ENCODE measurements around the gene TRIM75.
"Not testable (repeated sequence)": the region's sequence is repeated elsewhere in the genome, so short reads cannot be mapped to it uniquely, and the experiment has no call there.

TRIM75 gene

GRCh38 chr4:165053645-165054044 lies at the start of gene TRIM75:
Gene TRIM75 (plus strand): TSS chr4:165053866. CDS start chr4:165059148, 5,282 bp downstream.
- H3K4me3 ChIP-seq (ENCODE audit: low read length), result no peak within 1 kb of the TSS
- no peaks in the 10 kb centered on the region for H3K27me3 ChIP-seq (ENCODE audit: insufficient read depth, low read length)
- no peaks in the 10 kb centered on the region for H3K36me3 ChIP-seq (ENCODE audit: insufficient read depth, low read length)
- H3K4me1 ChIP-seq (ENCODE audit: insufficient read depth, low read length), result no peaks in the 10 kb centered on the region
- no peak within 1 kb of the TSS for H2AFZ ChIP-seq (ENCODE audit: low read depth, low read length)
- H3K9me3 ChIP-seq (ENCODE audit: low read length), result no peaks in the 10 kb centered on the region

GRCh38 chr4:165005352-165005925 lies 48.2 kb upstream of the TRIM75 start:
- Histone ChIP-seq H3K4me3 (ENCODE audit: low read length) (no peak overlapping the region), H2AFZ (ENCODE audit: low read depth, low read length) (no peak overlapping the region), H3K4me1 (ENCODE audit: insufficient read depth, low read length) (peaks cover 2% of the 10 kb centered on the region), H3K36me3 (ENCODE audit: insufficient read depth, low read length) (no peaks in the 10 kb centered on the region), H3K9me3 (ENCODE audit: low read length) (no peaks in the 10 kb centered on the region), H3K27me3 (ENCODE audit: insufficient read depth, low read length) (peaks cover 4% of the 10 kb centered on the region)

GRCh38 chr4:165006456-165006855 lies 47.2 kb upstream of the TRIM75 start:
- H2AFZ ChIP-seq (ENCODE audit: low read depth, low read length), result no peak overlapping the region
- H3K4me1 ChIP-seq (ENCODE audit: insufficient read depth, low read length), result peaks cover 2% of the 10 kb centered on the region
- no peaks in the 10 kb centered on the region for H3K36me3 ChIP-seq (ENCODE audit: insufficient read depth, low read length)
- H3K27me3 ChIP-seq (ENCODE audit: insufficient read depth, low read length), result peaks cover 4% of the 10 kb centered on the region
- H3K9me3 ChIP-seq (ENCODE audit: low read length), result no peaks in the 10 kb centered on the region
- H3K4me3 ChIP-seq (ENCODE audit: low read length), result no peak overlapping the region

GRCh38 chr4:165006886-165007285 lies 46.8 kb upstream of the TRIM75 start:
- no peak overlapping the region for H3K4me3 ChIP-seq (ENCODE audit: low read length)
- H3K36me3 ChIP-seq (ENCODE audit: insufficient read depth, low read length), result no peaks in the 10 kb centered on the region
- peaks cover 4% of the 10 kb centered on the region for H3K27me3 ChIP-seq (ENCODE audit: insufficient read depth, low read length)
- H2AFZ ChIP-seq (ENCODE audit: low read depth, low read length), result no peak overlapping the region
- H3K4me1 ChIP-seq (ENCODE audit: insufficient read depth, low read length), result peaks cover 2% of the 10 kb centered on the region
- H3K9me3 ChIP-seq (ENCODE audit: low read length), result no peaks in the 10 kb centered on the region

- H3K4me3 ChIP-seq (ENCODE audit: low read length), result no peak overlapping the region
- H3K27me3 ChIP-seq (ENCODE audit: insufficient read depth, low read length), result no peaks in the 10 kb centered on the region
- no peaks in the 10 kb centered on the region for H3K9me3 ChIP-seq (ENCODE audit: low read length)
- no peaks in the 10 kb centered on the region for H3K36me3 ChIP-seq (ENCODE audit: insufficient read depth, low read length)
- no peak overlapping the region for H2AFZ ChIP-seq (ENCODE audit: low read depth, low read length)
- H3K4me1 ChIP-seq (ENCODE audit: insufficient read depth, low read length), result peaks cover 2% of the 10 kb centered on the region
These were observed 44.0 kb upstream of the TRIM75 start for GRCh38 chr4:165009493-165010227.

- Histone ChIP-seq H3K9me3 (ENCODE audit: low read length) (no peaks in the 10 kb centered on the region), H2AFZ (ENCODE audit: low read depth, low read length) (no peak overlapping the region), H3K4me1 (ENCODE audit: insufficient read depth, low read length) (peaks cover 2% of the 10 kb centered on the region), H3K27me3 (ENCODE audit: insufficient read depth, low read length) (no peaks in the 10 kb centered on the region), H3K4me3 (ENCODE audit: low read length) (no peak overlapping the region), H3K36me3 (ENCODE audit: insufficient read depth, low read length) (no peaks in the 10 kb centered on the region)
These were observed 43.2 kb upstream of the TRIM75 start for GRCh38 chr4:165010487-165010886.

- no peak overlapping the region for H2AFZ ChIP-seq (ENCODE audit: low read depth, low read length)
- H3K36me3 ChIP-seq (ENCODE audit: insufficient read depth, low read length), result no peaks in the 10 kb centered on the region
- H3K27me3 ChIP-seq (ENCODE audit: insufficient read depth, low read length), result no peaks in the 10 kb centered on the region
- H3K9me3 ChIP-seq (ENCODE audit: low read length), result no peaks in the 10 kb centered on the region
- H3K4me3 ChIP-seq (ENCODE audit: low read length), result no peak overlapping the region
- H3K4me1 ChIP-seq (ENCODE audit: insufficient read depth, low read length), result peaks cover 2% of the 10 kb centered on the region
These were observed 42.7 kb upstream of the TRIM75 start for GRCh38 chr4:165010991-165011390.

- Histone ChIP-seq H2AFZ (ENCODE audit: low read depth, low read length) (no peak overlapping the region), H3K4me1 (ENCODE audit: insufficient read depth, low read length) (peaks cover under 1% of the 10 kb centered on the region), H3K4me3 (ENCODE audit: low read length) (no peak overlapping the region), H3K36me3 (ENCODE audit: insufficient read depth, low read length) (no peaks in the 10 kb centered on the region), H3K27me3 (ENCODE audit: insufficient read depth, low read length) (no peaks in the 10 kb centered on the region), H3K9me3 (ENCODE audit: low read length) (no peaks in the 10 kb centered on the region)
These were observed 42.3 kb upstream of the TRIM75 start for GRCh38 chr4:165011403-165011802.

- no peaks in the 10 kb centered on the region for H3K27me3 ChIP-seq (ENCODE audit: insufficient read depth, low read length)
- H3K36me3 ChIP-seq (ENCODE audit: insufficient read depth, low read length), result no peaks in the 10 kb centered on the region
- H3K4me1 ChIP-seq (ENCODE audit: insufficient read depth, low read length), result no peaks in the 10 kb centered on the region
- no peak overlapping the region for H2AFZ ChIP-seq (ENCODE audit: low read depth, low read length)
- H3K9me3 ChIP-seq (ENCODE audit: low read length), result no peaks in the 10 kb centered on the region
- H3K4me3 ChIP-seq (ENCODE audit: low read length), result no peak overlapping the region
These were observed 40.0 kb upstream of the TRIM75 start for GRCh38 chr4:165013691-165014090.

GRCh38 chr4:165016971-165017370 lies 36.7 kb upstream of the TRIM75 start:
- Histone ChIP-seq H3K27me3 (ENCODE audit: insufficient read depth, low read length) (no peaks in the 10 kb centered on the region), H2AFZ (ENCODE audit: low read depth, low read length) (no peak overlapping the region), H3K9me3 (ENCODE audit: low read length) (no peaks in the 10 kb centered on the region), H3K4me3 (ENCODE audit: low read length) (no peak overlapping the region), H3K4me1 (ENCODE audit: insufficient read depth, low read length) (no peaks in the 10 kb centered on the region), H3K36me3 (ENCODE audit: insufficient read depth, low read length) (no peaks in the 10 kb centered on the region)

GRCh38 chr4:165019995-165020394 lies 33.7 kb upstream of the TRIM75 start:
- not testable (repeated sequence) for H3K4me1 ChIP-seq (ENCODE audit: insufficient read depth, low read length); H3K9me3 ChIP-seq (ENCODE audit: low read length); H3K4me3 ChIP-seq (ENCODE audit: low read length); H2AFZ ChIP-seq (ENCODE audit: low read depth, low read length); H3K36me3 ChIP-seq (ENCODE audit: insufficient read depth, low read length); H3K27me3 ChIP-seq (ENCODE audit: insufficient read depth, low read length)

GRCh38 chr4:165025782-165026181 lies 27.9 kb upstream of the TRIM75 start:
- not testable (repeated sequence) for H3K36me3 ChIP-seq (ENCODE audit: insufficient read depth, low read length); H3K9me3 ChIP-seq (ENCODE audit: low read length); H2AFZ ChIP-seq (ENCODE audit: low read depth, low read length); H3K4me1 ChIP-seq (ENCODE audit: insufficient read depth, low read length); H3K27me3 ChIP-seq (ENCODE audit: insufficient read depth, low read length); H3K4me3 ChIP-seq (ENCODE audit: low read length)

- Histone ChIP-seq H3K4me3 (ENCODE audit: low read length) (no peak overlapping the region), H3K4me1 (ENCODE audit: insufficient read depth, low read length) (no peaks in the 10 kb centered on the region), H3K9me3 (ENCODE audit: low read length) (no peaks in the 10 kb centered on the region), H3K36me3 (ENCODE audit: insufficient read depth, low read length) (no peaks in the 10 kb centered on the region), H3K27me3 (ENCODE audit: insufficient read depth, low read length) (no peaks in the 10 kb centered on the region), H2AFZ (ENCODE audit: low read depth, low read length) (no peak overlapping the region)
These were observed 25.8 kb upstream of the TRIM75 start for GRCh38 chr4:165027762-165028402.
